Measurements from ENCODE around the gene DACH1. TPM values are rescaled to one million over a fixed set of nuclear protein-coding genes. Genes with fewer than 3 reads are reported as not detected.

DACH1 gene
- total and polyA plus RNA-seq, 2 donors (not counting 3 experiments of a cell fraction or from before 2014, with no cell fraction given) = 8.6 to 28.3 TPM

DNA sequence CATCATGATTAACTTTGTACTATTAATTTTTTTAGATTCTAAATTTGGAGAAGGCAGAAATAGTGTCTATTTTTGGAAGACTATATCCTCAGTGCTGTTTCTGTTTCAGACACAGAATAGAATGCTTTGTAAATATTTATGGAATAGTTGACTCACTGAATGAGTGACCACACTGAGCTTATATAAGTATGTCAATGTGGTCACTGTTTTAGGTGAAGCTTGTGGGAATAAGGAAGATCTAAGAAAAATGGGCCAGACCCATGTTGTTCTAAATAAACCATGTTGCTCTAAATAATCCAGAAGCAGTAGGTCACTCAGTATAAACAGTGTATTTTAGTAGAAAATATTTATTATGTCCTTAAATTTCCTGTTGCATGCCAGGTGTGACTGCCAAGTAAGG is 45.5 kb upstream of the DACH1 start:
- Histone ChIP-seq H3K4me3 (replicated peaks in 1 of 3; ENCODE audit: insufficient read depth in 1 of 3, low read depth in 1 of 3, low read length in 3 of 3) (no peak overlapping the region), H3K27me3 (ENCODE audit: control insufficient read depth in 2 of 2, insufficient read depth in 2 of 2, low read length in 2 of 2) (no peaks in the 10 kb centered on the region), H3K9me1 (replicated peaks; ENCODE audit: control insufficient read depth, extremely low read depth, insufficient read depth, low read length) (no peaks in the 10 kb centered on the region), H3K9me3 (replicated peaks; ENCODE audit: control insufficient read depth, insufficient read depth, low read length) (no peaks in the 10 kb centered on the region), H3K4me1 (ENCODE audit: control insufficient read depth, extremely low read depth, insufficient read depth, low read length) (no peaks in the 10 kb centered on the region), H3K9ac (replicated peaks; ENCODE audit: extremely low read depth, insufficient read depth, low read length) (no peak overlapping the region), H3K27ac (ENCODE audit: insufficient read depth, low read depth, low read length) (no peak overlapping the region), H3K4me2 (ENCODE audit: insufficient read depth, low read length) (no peak overlapping the region), H3K79me2 (ENCODE audit: control insufficient read depth, insufficient read depth, low read length) (no peaks in the 10 kb centered on the region), H4K20me1 (replicated peaks; ENCODE audit: control insufficient read depth, extremely low read depth, insufficient read depth, low read length) (no peaks in the 10 kb centered on the region), H2AFZ (ENCODE audit: low read depth, low read length) (no peak overlapping the region), H3K36me3 (ENCODE audit: control insufficient read depth in 2 of 2, extremely low read depth in 1 of 2, insufficient read depth in 2 of 2, low read length in 2 of 2) (no peaks in the 10 kb centered on the region)
- POLR2A ChIA-PET = no interaction called here
- CTCF ChIA-PET = interaction anchor here (1.2 to 2.1 kb wide), 2 partner anchors 9 to 11 kb away, joined by 3 to 11 read pairs; no protein-coding TSS in a partner anchor
- dilution Hi-C loops (cut with MboI; ENCODE audit: extremely low pct_ligation_motif_present, low sequenced_read_pairs) = no loop called here
- intact Hi-C loops (cut with micrococcal nuclease) = no loop called here
- FAIRE-seq = no peak
- TF ChIP-seq GATA2 (IDR thresholded peaks at IDR 0.05; ENCODE audit: insufficient read depth, insufficient read length, low read depth, low read length) (no peak), POLR2A (IDR thresholded peaks at IDR 0.05; ENCODE audit: low read depth, low read length) (no peak), EZH2 (IDR thresholded peaks at IDR 0.05; ENCODE audit: borderline replicate concordance, low read depth, low read length, severe bottlenecking) (no peak), FOS (IDR thresholded peaks at IDR 0.05; ENCODE audit: borderline replicate concordance, insufficient read depth, low read length) (no peak), MYC (IDR thresholded peaks at IDR 0.05; ENCODE audit: low read depth, low read length) (no peak), JUN (IDR thresholded peaks at IDR 0.05; ENCODE audit: borderline replicate concordance, insufficient read depth, insufficient read length, low read depth) (no peak), POLR2AphosphoS5 (IDR thresholded peaks at IDR 0.05; ENCODE audit: insufficient read depth, low read depth, low read length) (no peak)
- TF ChIP-seq, protein P1, sequence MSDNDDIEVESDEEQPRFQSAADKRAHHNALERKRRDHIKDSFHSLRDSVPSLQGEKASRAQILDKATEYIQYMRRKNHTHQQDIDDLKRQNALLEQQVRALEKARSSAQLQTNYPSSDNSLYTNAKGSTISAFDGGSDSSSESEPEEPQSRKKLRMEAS (IDR thresholded peaks at IDR 0.05; ENCODE audit: insufficient read depth, insufficient read length) = no peak
- TF ChIP-seq, protein P2, sequence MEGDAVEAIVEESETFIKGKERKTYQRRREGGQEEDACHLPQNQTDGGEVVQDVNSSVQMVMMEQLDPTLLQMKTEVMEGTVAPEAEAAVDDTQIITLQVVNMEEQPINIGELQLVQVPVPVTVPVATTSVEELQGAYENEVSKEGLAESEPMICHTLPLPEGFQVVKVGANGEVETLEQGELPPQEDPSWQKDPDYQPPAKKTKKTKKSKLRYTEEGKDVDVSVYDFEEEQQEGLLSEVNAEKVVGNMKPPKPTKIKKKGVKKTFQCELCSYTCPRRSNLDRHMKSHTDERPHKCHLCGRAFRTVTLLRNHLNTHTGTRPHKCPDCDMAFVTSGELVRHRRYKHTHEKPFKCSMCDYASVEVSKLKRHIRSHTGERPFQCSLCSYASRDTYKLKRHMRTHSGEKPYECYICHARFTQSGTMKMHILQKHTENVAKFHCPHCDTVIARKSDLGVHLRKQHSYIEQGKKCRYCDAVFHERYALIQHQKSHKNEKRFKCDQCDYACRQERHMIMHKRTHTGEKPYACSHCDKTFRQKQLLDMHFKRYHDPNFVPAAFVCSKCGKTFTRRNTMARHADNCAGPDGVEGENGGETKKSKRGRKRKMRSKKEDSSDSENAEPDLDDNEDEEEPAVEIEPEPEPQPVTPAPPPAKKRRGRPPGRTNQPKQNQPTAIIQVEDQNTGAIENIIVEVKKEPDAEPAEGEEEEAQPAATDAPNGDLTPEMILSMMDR (IDR thresholded peaks at IDR 0.05; ENCODE audit: extremely low read depth in 1 of 2, insufficient read depth in 1 of 2, low read depth in 1 of 2, low read length in 2 of 2) = no peak
- no TSS peak for BruUV-seq (replicated peaks)
- DNase-seq (ENCODE audit: low read depth, low spot score) = no peak

Data from endothelial cell of umbilical vein (primary cell).